ENCODE results near the gene CDH5.
"Not testable (repeated sequence)": the region's sequence is repeated elsewhere in the genome, so short reads cannot be mapped to it uniquely, and the experiment has no call there.

GRCh38 chr16:66453230-66453629 is 86.7 kb downstream of the CDH5 start:
- TF ChIP-seq, protein P1, sequence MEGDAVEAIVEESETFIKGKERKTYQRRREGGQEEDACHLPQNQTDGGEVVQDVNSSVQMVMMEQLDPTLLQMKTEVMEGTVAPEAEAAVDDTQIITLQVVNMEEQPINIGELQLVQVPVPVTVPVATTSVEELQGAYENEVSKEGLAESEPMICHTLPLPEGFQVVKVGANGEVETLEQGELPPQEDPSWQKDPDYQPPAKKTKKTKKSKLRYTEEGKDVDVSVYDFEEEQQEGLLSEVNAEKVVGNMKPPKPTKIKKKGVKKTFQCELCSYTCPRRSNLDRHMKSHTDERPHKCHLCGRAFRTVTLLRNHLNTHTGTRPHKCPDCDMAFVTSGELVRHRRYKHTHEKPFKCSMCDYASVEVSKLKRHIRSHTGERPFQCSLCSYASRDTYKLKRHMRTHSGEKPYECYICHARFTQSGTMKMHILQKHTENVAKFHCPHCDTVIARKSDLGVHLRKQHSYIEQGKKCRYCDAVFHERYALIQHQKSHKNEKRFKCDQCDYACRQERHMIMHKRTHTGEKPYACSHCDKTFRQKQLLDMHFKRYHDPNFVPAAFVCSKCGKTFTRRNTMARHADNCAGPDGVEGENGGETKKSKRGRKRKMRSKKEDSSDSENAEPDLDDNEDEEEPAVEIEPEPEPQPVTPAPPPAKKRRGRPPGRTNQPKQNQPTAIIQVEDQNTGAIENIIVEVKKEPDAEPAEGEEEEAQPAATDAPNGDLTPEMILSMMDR (IDR thresholded peaks at IDR 0.05; ENCODE audit: low read depth, low read length): not testable (repeated sequence)
- not testable (repeated sequence) for TF ChIP-seq POLR2A (IDR thresholded peaks at IDR 0.05; ENCODE audit: extremely low read depth, insufficient read length)
